ENCODE measurements around the gene PDE4C.

DNA sequence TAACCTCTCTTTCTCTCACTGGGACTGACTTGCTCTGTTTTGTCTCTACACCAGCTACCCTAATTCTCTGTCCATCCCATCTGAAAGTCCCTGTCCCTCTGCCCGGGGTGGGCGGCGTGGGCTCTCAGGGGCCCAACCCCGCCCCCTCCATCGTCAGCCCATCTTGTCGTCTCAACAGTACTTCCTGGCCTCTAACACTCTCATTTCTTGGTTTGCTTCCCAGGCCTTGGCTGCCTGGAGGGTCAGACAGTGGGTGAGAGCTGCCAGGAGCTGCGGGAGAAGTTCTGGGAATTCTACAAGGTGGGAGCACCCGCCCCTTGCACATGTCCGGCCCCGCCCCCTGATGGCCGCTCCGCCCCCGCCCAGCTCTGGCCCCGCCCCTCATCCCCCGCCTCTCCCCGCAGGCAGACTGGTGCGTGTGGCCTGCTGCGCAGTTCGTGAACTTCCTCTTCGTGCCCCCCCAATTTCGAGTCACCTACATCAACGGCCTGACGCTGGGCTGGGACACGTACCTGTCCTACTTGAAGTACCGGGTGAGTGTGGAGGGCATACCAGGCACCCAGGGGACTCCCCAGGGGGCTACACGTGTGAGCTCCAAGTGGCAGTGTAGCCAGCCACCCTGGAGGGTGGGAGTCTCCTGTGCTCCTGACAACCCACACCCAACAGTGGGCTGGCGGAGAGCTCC is 31.5 kb downstream of the PDE4C start:
- no peak for TF ChIP-seq POLR2A (IDR thresholded peaks at IDR 0.05)
- TF ChIP-seq, protein P1, sequence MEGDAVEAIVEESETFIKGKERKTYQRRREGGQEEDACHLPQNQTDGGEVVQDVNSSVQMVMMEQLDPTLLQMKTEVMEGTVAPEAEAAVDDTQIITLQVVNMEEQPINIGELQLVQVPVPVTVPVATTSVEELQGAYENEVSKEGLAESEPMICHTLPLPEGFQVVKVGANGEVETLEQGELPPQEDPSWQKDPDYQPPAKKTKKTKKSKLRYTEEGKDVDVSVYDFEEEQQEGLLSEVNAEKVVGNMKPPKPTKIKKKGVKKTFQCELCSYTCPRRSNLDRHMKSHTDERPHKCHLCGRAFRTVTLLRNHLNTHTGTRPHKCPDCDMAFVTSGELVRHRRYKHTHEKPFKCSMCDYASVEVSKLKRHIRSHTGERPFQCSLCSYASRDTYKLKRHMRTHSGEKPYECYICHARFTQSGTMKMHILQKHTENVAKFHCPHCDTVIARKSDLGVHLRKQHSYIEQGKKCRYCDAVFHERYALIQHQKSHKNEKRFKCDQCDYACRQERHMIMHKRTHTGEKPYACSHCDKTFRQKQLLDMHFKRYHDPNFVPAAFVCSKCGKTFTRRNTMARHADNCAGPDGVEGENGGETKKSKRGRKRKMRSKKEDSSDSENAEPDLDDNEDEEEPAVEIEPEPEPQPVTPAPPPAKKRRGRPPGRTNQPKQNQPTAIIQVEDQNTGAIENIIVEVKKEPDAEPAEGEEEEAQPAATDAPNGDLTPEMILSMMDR (IDR thresholded peaks at IDR 0.05): no peak

All from uterus (tissue), 2 donors.